ENCODE results near the gene EYA3.

The EYA3 gene

GRCh38 chr1:27958513-27958912 is 129.9 kb downstream of the EYA3 start:
- no peak for DNase-seq (ENCODE audit: low read depth)
- no peak overlapping the region for H3K4me3 ChIP-seq (replicated peaks; ENCODE audit: low read depth, low read length)
- TF ChIP-seq CTCF (IDR thresholded peaks at IDR 0.05; ENCODE audit: low read length, missing control alignments), result no peak

- no peak for DNase-seq (ENCODE audit: low read depth)
- TF ChIP-seq CTCF (IDR thresholded peaks at IDR 0.05; ENCODE audit: low read length, missing control alignments), result no peak
- H3K4me3 ChIP-seq (replicated peaks; ENCODE audit: low read depth, low read length), result no peak overlapping the region
These were observed 130.8 kb downstream of the EYA3 start for GRCh38 chr1:27957655-27958054.

- H3K4me3 ChIP-seq (replicated peaks; ENCODE audit: low read depth, low read length), result no peak overlapping the region
- TF ChIP-seq CTCF (IDR thresholded peaks at IDR 0.05; ENCODE audit: low read length, missing control alignments), result no peak
- DNase-seq (ENCODE audit: low read depth), result no peak
These were observed 131.6 kb downstream of the EYA3 start for GRCh38 chr1:27956761-27957160.

GRCh38 chr1:27955076-27955475 is 133.3 kb downstream of the EYA3 start:
- no peak for DNase-seq (ENCODE audit: low read depth)
- no peak overlapping the region for H3K4me3 ChIP-seq (replicated peaks; ENCODE audit: low read depth, low read length)
- TF ChIP-seq CTCF (IDR thresholded peaks at IDR 0.05; ENCODE audit: low read length, missing control alignments), result no peak

GRCh38 chr1:27954186-27954585 is 134.2 kb downstream of the EYA3 start:
- H3K4me3 ChIP-seq (replicated peaks; ENCODE audit: low read depth, low read length), result no peak overlapping the region
- no peak for TF ChIP-seq CTCF (IDR thresholded peaks at IDR 0.05; ENCODE audit: low read length, missing control alignments)
- DNase-seq (ENCODE audit: low read depth), result no peak

- no peak for DNase-seq (ENCODE audit: low read depth)
- no peak overlapping the region for H3K4me3 ChIP-seq (replicated peaks; ENCODE audit: low read depth, low read length)
- TF ChIP-seq CTCF (IDR thresholded peaks at IDR 0.05; ENCODE audit: low read length, missing control alignments), result no peak
These were observed 136.3 kb downstream of the EYA3 start for GRCh38 chr1:27952147-27952546.

- TF ChIP-seq CTCF (IDR thresholded peaks at IDR 0.05; ENCODE audit: low read length, missing control alignments), result no peak
- no peak overlapping the region for H3K4me3 ChIP-seq (replicated peaks; ENCODE audit: low read depth, low read length)
- DNase-seq (ENCODE audit: low read depth), result no peak
These were observed 137.0 kb downstream of the EYA3 start for GRCh38 chr1:27951396-27951795.

Measured in fibroblast of pulmonary artery (primary cell).